DMS114 treated with DMSO at 0.1 percent for 48 hours (cell line): ENCODE data around the gene CD4.
"Not testable (repeated sequence)": the region's sequence is repeated elsewhere in the genome, so short reads cannot be mapped to it uniquely, and the experiment has no call there.

Experiments used
- DNase-seq: peaks from one replicate; lab custom pipeline; 2025; ENCODE audit not compliant: unreplicated experiment; lab: John Stamatoyannopoulos, UW

Gene CD4

GRCh38 chr12:6845395-6845794, 56.1 kb downstream of the CD4 start:
- no peak for DNase-seq

GRCh38 chr12:6846316-6846869, 57.1 kb downstream of the CD4 start:
- no peak for DNase-seq

GRCh38 chr12:6847676-6848075, 58.3 kb downstream of the CD4 start:
- no peak for DNase-seq

- no peak for DNase-seq
Observed at GRCh38 chr12:6849427-6849826, 60.1 kb downstream of the CD4 start.

- no peak for DNase-seq
Observed at GRCh38 chr12:6849976-6850560, 60.7 kb downstream of the CD4 start.

GRCh38 chr12:6850796-6851152, 61.4 kb downstream of the CD4 start:
- DNase-seq, result no peak

GRCh38 chr12:6851153-6851920, 62.0 kb downstream of the CD4 start, which contains the start of gene CDCA3:
TSS of gene CDCA3 (minus strand) at chr12:6851286. CDS start at chr12:6850952, 334 bp downstream.
- peak; percentile 98 for DNase-seq

GRCh38 chr12:6851921-6852650, 62.8 kb downstream of the CD4 start, which contains the start of gene USP5:
TSS of gene USP5 (plus strand) at chr12:6852150. CDS start at chr12:6852180, 30 bp downstream.
- peak; percentile 98 for DNase-seq

- DNase-seq, result no peak
Observed at GRCh38 chr12:6852651-6853354, 63.5 kb downstream of the CD4 start.

GRCh38 chr12:6853626-6854025, 64.3 kb downstream of the CD4 start:
- DNase-seq, result no peak

- DNase-seq, result no peak
Observed at GRCh38 chr12:6854036-6854435, 64.7 kb downstream of the CD4 start.

GRCh38 chr12:6855322-6855721, 66.0 kb downstream of the CD4 start:
- DNase-seq, result no peak

GRCh38 chr12:6858799-6859198, 69.5 kb downstream of the CD4 start:
- DNase-seq, result no peak

GRCh38 chr12:6860116-6860515, 70.8 kb downstream of the CD4 start:
- DNase-seq, result no peak

GRCh38 chr12:6860942-6861341, 71.6 kb downstream of the CD4 start:
- no peak for DNase-seq

- DNase-seq, result no peak
Observed at GRCh38 chr12:6861391-6861790, 72.1 kb downstream of the CD4 start.

GRCh38 chr12:6863033-6863432, 73.7 kb downstream of the CD4 start:
- no peak for DNase-seq

GRCh38 chr12:6863586-6864321, 74.4 kb downstream of the CD4 start:
- no peak for DNase-seq

GRCh38 chr12:6865307-6865706, 76.0 kb downstream of the CD4 start:
- not testable (repeated sequence) for DNase-seq

GRCh38 chr12:6866163-6866919, 77.0 kb downstream of the CD4 start:
- no peak for DNase-seq
